Measurements from ENCODE around the gene TYK2.
A peak's percentile ranks its signal among the peaks of the same experiment; 100 is the strongest.

TYK2 gene

GRCh38 chr19:10315335-10316214 is 64.8 kb downstream of the TYK2 start, which contains the start of gene FDX2:
TSS of gene FDX2 (minus strand) at chr19:10316015. CDS start at chr19:10315996, 19 bp downstream.
- DNase-seq (ENCODE audit: low read depth, low spot score): peak; percentile 55

DNA sequence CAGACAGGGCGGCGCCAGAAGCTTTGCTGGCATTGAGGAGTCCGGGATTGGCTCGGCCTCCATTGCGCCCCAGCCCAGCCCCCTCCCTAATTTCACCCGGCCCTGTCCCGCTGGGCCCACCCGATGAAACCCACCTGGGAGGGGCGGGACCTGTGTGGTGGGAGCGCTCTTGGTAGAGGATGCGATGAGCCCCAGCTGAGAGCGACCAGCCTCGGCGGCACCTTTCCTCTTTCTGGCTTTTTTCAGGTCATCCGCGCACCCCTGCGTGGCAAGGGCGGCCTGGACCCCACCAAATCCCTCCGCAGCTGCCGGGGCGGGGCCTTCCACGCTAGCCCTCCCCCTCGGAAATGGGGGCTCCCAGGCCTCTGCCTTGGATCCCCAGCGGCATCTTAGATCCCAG is 70.9 kb downstream of the TYK2 start, which contains the start of gene ZGLP1:
Gene ZGLP1 (minus strand): TSS at position 393 of the 400 bp plus-strand sequence.
- no peak for DNase-seq (ENCODE audit: low read depth, low spot score)

- DNase-seq (ENCODE audit: low read depth, low spot score): no peak
Observed at GRCh38 chr19:10306327-10306726, 74.0 kb downstream of the TYK2 start.

GRCh38 chr19:10305139-10305806 is 75.1 kb downstream of the TYK2 start:
- no peak for DNase-seq (ENCODE audit: low read depth, low spot score)

All from smooth muscle cell of the brain vasculature (primary cell).